Parathyroid adenoma (tissue), 2 donors: ENCODE measurements around the gene HAL.

Experiments used
- H2AFZ ChIP-seq: fragments of 300-600 bp; sonication (generic); one replicate; pipeline ENCODE4 v1.7.0; 2017; ENCODE audit warnings: antibody characterized with exemption, mild to moderate bottlenecking
- H3K27ac ChIP-seq: fragments of 300-600 bp; sonication (generic); one replicate; pipeline ENCODE4 v1.7.0; 2017
- H3K27me3 ChIP-seq: fragments of 300-600 bp; sonication (generic); one replicate; pipeline ENCODE4 v1.7.0; 2017; ENCODE audit warnings: low read length; ENCODE audit not compliant: control insufficient read depth, insufficient read depth
- H3K36me3 ChIP-seq: fragments of 300-600 bp; sonication (generic); one replicate; pipeline ENCODE4 v1.7.0; 2017; ENCODE audit warnings: low read length; ENCODE audit not compliant: control insufficient read depth, insufficient read depth
- H3K4me1 ChIP-seq: fragments of 300-600 bp; sonication (generic); one replicate; pipeline ENCODE4 v1.7.0; 2017; ENCODE audit warnings: control low read depth
- H3K4me2 ChIP-seq: fragments of 300-600 bp; sonication (generic); one replicate; pipeline ENCODE4 v1.7.0; 2017; ENCODE audit warnings: low read length
- H3K4me3 ChIP-seq: fragments of 300-600 bp; sonication (generic); one replicate; pipeline ENCODE4 v1.7.0; 2017; ENCODE audit warnings: low read depth, low read length
- H3K79me2 ChIP-seq: fragments of 300-600 bp; sonication (generic); one replicate; pipeline ENCODE4 v1.7.0; 2017; ENCODE audit warnings: control low read depth
- H3K9ac ChIP-seq: fragments of 300-600 bp; sonication (generic); one replicate; pipeline ENCODE4 v1.7.0; 2017; ENCODE audit warnings: mild to moderate bottlenecking
- H3K9me3 ChIP-seq: fragments of 300-600 bp; sonication (generic); one replicate; pipeline ENCODE4 v1.7.0; 2017; ENCODE audit warnings: low read length; ENCODE audit not compliant: control insufficient read depth
- TF ChIP-seq, protein P1 (sequence below): fragments of 300-600 bp; sonication (generic); IDR thresholded peaks from one replicate; pipeline ENCODE4 v1.7.0; 2017; ENCODE audit warnings: antibody characterized with exemption, mild to moderate bottlenecking
- donor health status: primary hyperparathyroidism.

Gene HAL

GRCh38 chr12:95959107-95959506 is 37.0 kb downstream of the HAL start:
- Histone ChIP-seq H3K4me2 (no peak overlapping the region), H3K27me3 (no peaks in the 10 kb centered on the region), H2AFZ (no peak overlapping the region), H3K36me3 (no peaks in the 10 kb centered on the region), H3K79me2 (no peaks in the 10 kb centered on the region), H3K9ac (no peak overlapping the region), H3K9me3 (no peaks in the 10 kb centered on the region), H3K4me1 (no peaks in the 10 kb centered on the region), H3K27ac (no peak overlapping the region), H3K4me3 (no peak overlapping the region)
- TF ChIP-seq, protein P1, sequence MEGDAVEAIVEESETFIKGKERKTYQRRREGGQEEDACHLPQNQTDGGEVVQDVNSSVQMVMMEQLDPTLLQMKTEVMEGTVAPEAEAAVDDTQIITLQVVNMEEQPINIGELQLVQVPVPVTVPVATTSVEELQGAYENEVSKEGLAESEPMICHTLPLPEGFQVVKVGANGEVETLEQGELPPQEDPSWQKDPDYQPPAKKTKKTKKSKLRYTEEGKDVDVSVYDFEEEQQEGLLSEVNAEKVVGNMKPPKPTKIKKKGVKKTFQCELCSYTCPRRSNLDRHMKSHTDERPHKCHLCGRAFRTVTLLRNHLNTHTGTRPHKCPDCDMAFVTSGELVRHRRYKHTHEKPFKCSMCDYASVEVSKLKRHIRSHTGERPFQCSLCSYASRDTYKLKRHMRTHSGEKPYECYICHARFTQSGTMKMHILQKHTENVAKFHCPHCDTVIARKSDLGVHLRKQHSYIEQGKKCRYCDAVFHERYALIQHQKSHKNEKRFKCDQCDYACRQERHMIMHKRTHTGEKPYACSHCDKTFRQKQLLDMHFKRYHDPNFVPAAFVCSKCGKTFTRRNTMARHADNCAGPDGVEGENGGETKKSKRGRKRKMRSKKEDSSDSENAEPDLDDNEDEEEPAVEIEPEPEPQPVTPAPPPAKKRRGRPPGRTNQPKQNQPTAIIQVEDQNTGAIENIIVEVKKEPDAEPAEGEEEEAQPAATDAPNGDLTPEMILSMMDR, result no peak

DNA sequence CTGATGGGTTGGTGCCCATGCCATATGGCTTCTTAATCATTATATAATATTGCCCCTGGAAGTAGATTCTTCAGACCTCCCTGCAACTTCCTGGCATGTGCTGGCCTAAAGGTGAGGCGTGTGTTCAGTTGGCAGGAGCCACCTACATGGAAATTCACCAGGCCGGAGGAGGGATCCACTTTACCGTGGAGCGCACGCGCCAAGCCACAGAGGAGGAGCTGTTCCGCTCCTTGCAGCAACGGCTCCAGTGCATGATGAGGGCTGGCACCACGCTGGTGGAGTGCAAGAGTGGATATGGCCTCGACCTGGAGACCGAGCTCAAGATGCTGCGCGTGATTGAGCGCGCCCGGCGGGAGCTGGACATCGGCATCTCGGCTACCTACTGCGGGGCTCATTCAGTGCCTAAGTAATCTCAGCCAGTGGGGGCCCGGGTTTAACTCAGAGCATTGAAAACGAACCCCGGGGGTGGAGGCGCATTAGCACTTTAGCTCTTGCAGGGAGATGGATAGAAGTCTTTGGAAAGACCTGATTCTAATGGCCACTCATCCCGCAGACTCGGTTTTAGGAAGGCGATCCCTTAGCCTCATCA is 39.5 kb downstream of the HAL start:
- H3K27me3 ChIP-seq, result no peaks in the 10 kb centered on the region
- no peak overlapping the region for H3K4me3 ChIP-seq
- no peaks in the 10 kb centered on the region for H3K4me1 ChIP-seq
- H3K9ac ChIP-seq, result no peak overlapping the region
- no peaks in the 10 kb centered on the region for H3K36me3 ChIP-seq
- no peak overlapping the region for H2AFZ ChIP-seq
- H3K79me2 ChIP-seq, result no peaks in the 10 kb centered on the region
- H3K27ac ChIP-seq, result no peak overlapping the region
- no peak overlapping the region for H3K4me2 ChIP-seq
- TF ChIP-seq, protein P1, result no peak
- no peaks in the 10 kb centered on the region for H3K9me3 ChIP-seq

DNA sequence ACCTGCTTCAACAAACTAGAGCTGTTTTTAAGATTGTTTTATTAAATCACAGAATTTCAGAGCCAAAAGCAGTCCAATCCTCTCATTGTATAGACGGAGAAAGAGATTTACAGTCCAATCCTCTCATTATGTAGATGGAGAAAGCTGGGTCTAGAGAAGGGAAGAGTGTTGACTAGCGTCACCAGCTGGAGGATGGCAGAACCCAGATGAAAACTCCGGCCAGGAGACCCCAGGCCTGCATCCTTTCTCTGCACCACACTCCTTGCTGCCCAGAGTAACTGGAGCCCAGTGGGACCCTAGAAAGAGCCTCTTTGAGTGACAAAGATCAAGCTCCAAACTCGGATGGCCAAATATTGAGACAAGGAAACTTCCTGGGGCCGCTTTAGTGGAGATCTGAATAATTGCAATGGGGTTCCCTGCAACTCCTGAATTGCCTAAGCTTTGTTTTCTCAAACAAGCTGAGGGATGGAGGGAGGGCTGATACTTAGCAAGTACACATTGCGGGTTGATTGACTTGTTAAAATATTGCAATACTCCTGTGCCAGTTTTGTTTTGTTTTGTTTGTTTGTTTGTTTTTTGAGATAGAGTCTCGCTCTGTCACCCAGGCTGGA is 40.5 kb downstream of the HAL start:
- Histone ChIP-seq H3K27ac (no peak overlapping the region), H3K36me3 (no peaks in the 10 kb centered on the region), H3K4me2 (no peak overlapping the region), H3K9ac (no peak overlapping the region), H3K4me1 (no peaks in the 10 kb centered on the region), H3K9me3 (peaks cover 3% of the 10 kb centered on the region), H3K79me2 (no peaks in the 10 kb centered on the region), H2AFZ (no peak overlapping the region), H3K4me3 (no peak overlapping the region), H3K27me3 (no peaks in the 10 kb centered on the region)
- TF ChIP-seq, protein P1, result no peak

- H3K27ac ChIP-seq, result no peak overlapping the region
- no peak overlapping the region for H3K4me2 ChIP-seq
- H3K4me1 ChIP-seq, result no peaks in the 10 kb centered on the region
- no peak overlapping the region for H3K4me3 ChIP-seq
- TF ChIP-seq, protein P1, result no peak
- no peak overlapping the region for H3K9ac ChIP-seq
- no peaks in the 10 kb centered on the region for H3K36me3 ChIP-seq
- H2AFZ ChIP-seq, result no peak overlapping the region
- H3K27me3 ChIP-seq, result no peaks in the 10 kb centered on the region
- H3K79me2 ChIP-seq, result no peaks in the 10 kb centered on the region
- H3K9me3 ChIP-seq, result peaks cover 3% of the 10 kb centered on the region
Observed at GRCh38 chr12:95953000-95953399, 43.1 kb downstream of the HAL start.

DNA sequence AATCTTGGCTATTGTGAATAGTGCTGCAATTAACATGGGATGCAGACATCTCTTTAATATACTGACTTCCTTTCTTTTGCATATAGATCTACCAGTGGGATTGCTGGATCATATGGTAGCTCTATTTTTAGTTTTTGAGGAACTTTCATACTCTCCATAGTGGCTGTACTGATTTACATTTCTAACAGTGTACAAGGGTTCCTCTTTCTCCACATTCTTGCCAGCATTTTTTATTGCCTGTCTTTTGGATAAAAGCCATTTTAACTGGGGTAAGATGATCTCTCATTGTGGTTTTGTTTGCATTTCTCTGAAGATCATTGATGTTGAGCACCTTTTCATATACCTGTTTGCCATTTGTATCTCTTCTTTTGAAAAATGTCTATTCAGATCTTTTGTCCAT is 44.6 kb downstream of the HAL start:
- no peak overlapping the region for H3K9ac ChIP-seq
- no peak overlapping the region for H3K4me2 ChIP-seq
- no peaks in the 10 kb centered on the region for H3K79me2 ChIP-seq
- TF ChIP-seq, protein P1, result no peak
- no peak overlapping the region for H3K4me3 ChIP-seq
- H2AFZ ChIP-seq, result no peak overlapping the region
- H3K9me3 ChIP-seq, result peaks cover 3% of the 10 kb centered on the region
- no peaks in the 10 kb centered on the region for H3K36me3 ChIP-seq
- H3K27ac ChIP-seq, result no peak overlapping the region
- no peaks in the 10 kb centered on the region for H3K27me3 ChIP-seq
- no peaks in the 10 kb centered on the region for H3K4me1 ChIP-seq
